ENCODE results near the gene SOS1. TPM values are rescaled to one million over a fixed set of nuclear protein-coding genes. Genes with fewer than 3 reads are reported as not detected.

SOS1 gene
- total RNA-seq, result 100 to 1,000 TPM in 1 of 4 donors, 10 to 100 TPM in 3; 13.3 to 107 (median 40.8) TPM

GRCh38 chr2:39120771-39121522 lies at the start of gene SOS1:
Gene SOS1, minus strand, starts transcription at chr2:39121051. Its CDS starts 629 bp downstream, at chr2:39120422.
- intact Hi-C loops (cut with DNase I; ENCODE audit: low total_unique reads), result no loop called here
- H3K4me3 ChIP-seq, result peak within 1 kb of the TSS; percentile 55 to 56
- peak; percentile 95 for DNase-seq

GRCh38 chr2:39164089-39164488 lies 43.2 kb upstream of the SOS1 start:
- no peaks in the 10 kb centered on the region for H3K4me1 ChIP-seq
- H3K4me3 ChIP-seq, result no peak overlapping the region
- DNase-seq, result no peak
- H3K27me3 ChIP-seq, result no peaks in the 10 kb centered on the region
- no peaks in the 10 kb centered on the region for H3K9me3 ChIP-seq
- intact Hi-C loops (cut with DNase I; ENCODE audit: low total_unique reads), result no loop called here
- H3K36me3 ChIP-seq, result no peaks in the 10 kb centered on the region
- H3K27ac ChIP-seq, result no peak overlapping the region
- TF ChIP-seq CTCF (IDR thresholded peaks at IDR 0.05) (no peak), POLR2A (IDR thresholded peaks at IDR 0.05) (no peak)

More at GRCh38 chr2:39120771-39121522, at the start of gene SOS1:
- Histone ChIP-seq H3K4me1 (peaks cover 0 to 9% of the 10 kb centered on the region in 2 donors), H3K36me3 (no peaks in the 10 kb centered on the region), H3K9me3 (no peaks in the 10 kb centered on the region), H3K27ac (peak within 1 kb of the TSS; percentile 98), H3K27me3 (no peaks in the 10 kb centered on the region)
- TF ChIP-seq CTCF (IDR thresholded peaks at IDR 0.05) (peak in 1 of 4 experiments; percentile 16), POLR2A (IDR thresholded peaks at IDR 0.05) (peak; percentile 90 to 92)

- H3K36me3 ChIP-seq, result no peaks in the 10 kb centered on the region
- H3K9me3 ChIP-seq, result no peaks in the 10 kb centered on the region
- H3K4me3 ChIP-seq, result no peak overlapping the region
- intact Hi-C loops (cut with DNase I; ENCODE audit: low total_unique reads), result no loop called here
- no peak overlapping the region for H3K27ac ChIP-seq
- no peaks in the 10 kb centered on the region for H3K4me1 ChIP-seq
- no peaks in the 10 kb centered on the region for H3K27me3 ChIP-seq
- no peak for TF ChIP-seq POLR2A (IDR thresholded peaks at IDR 0.05)
- TF ChIP-seq CTCF (IDR thresholded peaks at IDR 0.05), result no peak
- no peak for DNase-seq
Observed at GRCh38 chr2:39160982-39161381, 40.1 kb upstream of the SOS1 start.

GRCh38 chr2:39159283-39159682 lies 38.4 kb upstream of the SOS1 start:
- Histone ChIP-seq H3K4me1 (no peaks in the 10 kb centered on the region), H3K27me3 (no peaks in the 10 kb centered on the region), H3K36me3 (no peaks in the 10 kb centered on the region), H3K4me3 (no peak overlapping the region), H3K27ac (no peak overlapping the region), H3K9me3 (no peaks in the 10 kb centered on the region)
- TF ChIP-seq CTCF (IDR thresholded peaks at IDR 0.05) (no peak), POLR2A (IDR thresholded peaks at IDR 0.05) (no peak)
- DNase-seq, result no peak
- intact Hi-C loops (cut with DNase I; ENCODE audit: low total_unique reads), result no loop called here

- H3K4me1 ChIP-seq, result no peaks in the 10 kb centered on the region
Observed at GRCh38 chr2:39158351-39158750, 37.5 kb upstream of the SOS1 start.

More at GRCh38 chr2:39158351-39158750, 37.5 kb upstream of the SOS1 start:
- Histone ChIP-seq H3K36me3 (no peaks in the 10 kb centered on the region), H3K9me3 (no peaks in the 10 kb centered on the region), H3K27ac (no peak overlapping the region), H3K27me3 (no peaks in the 10 kb centered on the region), H3K4me3 (no peak overlapping the region)
- intact Hi-C loops (cut with DNase I; ENCODE audit: low total_unique reads), result no loop called here
- DNase-seq, result no peak
- TF ChIP-seq POLR2A (IDR thresholded peaks at IDR 0.05), result no peak
- TF ChIP-seq CTCF (IDR thresholded peaks at IDR 0.05), result no peak

Measured in uterus (tissue), 4 donors.